Endothelial cell of umbilical vein (primary cell): ENCODE measurements around the gene OLAH. TPM values are rescaled to one million over a fixed set of nuclear protein-coding genes. Genes with fewer than 3 reads are reported as not detected.
"Not testable (repeated sequence)": the region's sequence is repeated elsewhere in the genome, so short reads cannot be mapped to it uniquely, and the experiment has no call there.

ENCODE experiments used
- BruUV-seq: library from RNA; stranded (reverse); fragments of 400-500 nt; replicated peaks from 2 replicates; lab custom pipeline; 2021; lab: Mats Ljungman, UMichigan
- CTCF ChIA-PET: fragments of 300-600, 350-600 bp; sonication (Branson Sonifier 250); formaldehyde crosslinking; loops from one replicate; lab custom pipeline; 2021; ENCODE audit warnings: antibody characterized with exemption, inconsistent platforms; lab: Charles Lee
- POLR2A ChIA-PET: fragments of 300-600, 350-600 bp; sonication (Branson Sonifier 250); formaldehyde crosslinking; loops from one replicate; lab custom pipeline; 2021; ENCODE audit warnings: antibody characterized with exemption, inconsistent platforms; lab: Charles Lee
- DNase-seq: peaks from one replicate; pipeline ENCODE4 v3.0.0-alpha.2; 2011; ENCODE audit warnings: low read depth, low spot score
- FAIRE-seq: peaks from 2 replicates; lab custom pipeline; 2011; peaks lifted over from hg19 to GRCh38; lab: Jason Lieb, UNC
- H2AFZ ChIP-seq: 2 replicates; pipeline ENCODE4 v1.6.0; 2012; ENCODE audit warnings: low read depth, low read length, control low read depth, inconsistent platforms
- H3K27ac ChIP-seq: 2 replicates; pipeline ENCODE4 v1.5.1; 2011; ENCODE audit warnings: low read depth, mild to moderate bottlenecking, control low read depth, low read length, moderate library complexity; ENCODE audit not compliant: insufficient read depth
- H3K27me3 ChIP-seq, 2 experiments: 2 replicates each; pipeline versions ENCODE4 v1.6.0 to v1.6.1; 2011; ENCODE audit warnings: low read length in 2 of 2, mixed read lengths in 1 of 2; ENCODE audit not compliant: control insufficient read depth in 2 of 2, insufficient read depth in 2 of 2
- H3K36me3 ChIP-seq, 2 experiments: 2 replicates in 1 of 2; 3 replicates in 1 of 2; pipeline ENCODE4 v1.5.1; 2011; ENCODE audit warnings: low read length in 2 of 2, mild to moderate bottlenecking in 1 of 2, moderate library complexity in 1 of 2; ENCODE audit not compliant: control insufficient read depth in 2 of 2, insufficient read depth in 2 of 2; ENCODE audit errors: extremely low read depth in 1 of 2
- H3K4me1 ChIP-seq: 3 replicates; pipeline ENCODE4 v1.5.1; 2011; ENCODE audit warnings: mild to moderate bottlenecking, low read length; ENCODE audit not compliant: control insufficient read depth, insufficient read depth; ENCODE audit errors: extremely low read depth
- H3K4me2 ChIP-seq: 2 replicates; pipeline ENCODE4 v1.6.1; 2011; ENCODE audit warnings: low read length, control low read depth, mixed read lengths; ENCODE audit not compliant: insufficient read depth
- H3K4me3 ChIP-seq, 3 experiments: fragments of 200-600 bp in 1 of 3; sonication (generic), shearing (Covaris generic) in 1 of 3; replicated peaks in 1 of 3; 2 replicates each; pipeline ENCODE4 v1.5.1; 2011 to 2016; ENCODE audit warnings: control low read depth in 3 of 3, low read length in 3 of 3, mild to moderate bottlenecking in 2 of 3, inconsistent platforms in 1 of 3, low read depth in 1 of 3, moderate library complexity in 1 of 3; ENCODE audit not compliant: insufficient read depth in 1 of 3
- H3K79me2 ChIP-seq: 2 replicates; pipeline ENCODE4 v1.6.0; 2012; ENCODE audit warnings: low read length, inconsistent platforms; ENCODE audit not compliant: control insufficient read depth, insufficient read depth
- H3K9ac ChIP-seq: replicated peaks from 2 replicates; pipeline ENCODE3; 2011; ENCODE audit warnings: low read length, control low read depth; ENCODE audit not compliant: insufficient read depth; ENCODE audit errors: extremely low read depth
- H3K9me1 ChIP-seq: replicated peaks from 3 replicates; pipeline ENCODE4 v1.6.0; 2011; ENCODE audit warnings: mild to moderate bottlenecking, low read length; ENCODE audit not compliant: control insufficient read depth, insufficient read depth; ENCODE audit errors: extremely low read depth
- H3K9me3 ChIP-seq: replicated peaks from 2 replicates; pipeline ENCODE4 v1.5.1; 2012; ENCODE audit warnings: low read length, inconsistent platforms; ENCODE audit not compliant: control insufficient read depth, insufficient read depth
- H4K20me1 ChIP-seq: replicated peaks from 2 replicates; pipeline ENCODE3; 2011; ENCODE audit warnings: mild to moderate bottlenecking, low read length; ENCODE audit not compliant: control insufficient read depth, insufficient read depth; ENCODE audit errors: extremely low read depth
- CTCF ChIP-seq, 2 donors: IDR thresholded peaks; 1 replicate in 1 of 2; 2 replicates in 1 of 2; pipeline ENCODE4 v1.5.1; 2011; ENCODE audit warnings: low read length in 2 of 2, mild to moderate bottlenecking in 2 of 2, moderate library complexity in 2 of 2, control low read depth in 1 of 2, inconsistent platforms in 1 of 2, low read depth in 1 of 2; ENCODE audit not compliant: insufficient read depth in 1 of 2; ENCODE audit errors: extremely low read depth in 1 of 2
- EZH2 ChIP-seq: IDR thresholded peaks from 2 replicates; pipeline ENCODE4 v1.6.1; 2012; ENCODE audit warnings: borderline replicate concordance, low read depth, mild to moderate bottlenecking, moderate library complexity, low read length, inconsistent platforms; ENCODE audit not compliant: severe bottlenecking
- FOS ChIP-seq: IDR thresholded peaks from 2 replicates; pipeline ENCODE4 v1.6.1; 2011; ENCODE audit warnings: mild to moderate bottlenecking, low read length, moderate library complexity, borderline replicate concordance; ENCODE audit not compliant: insufficient read depth
- GATA2 ChIP-seq: IDR thresholded peaks from 2 replicates; pipeline ENCODE4 v1.7.0; 2011; ENCODE audit warnings: low read depth, mild to moderate bottlenecking, moderate library complexity, mixed read lengths, low read length; ENCODE audit not compliant: insufficient read length, insufficient read depth
- JUN ChIP-seq: IDR thresholded peaks from 2 replicates; pipeline ENCODE4 v1.6.1; 2011; ENCODE audit warnings: borderline replicate concordance, low read depth; ENCODE audit not compliant: insufficient read length, insufficient read depth
- MAX ChIP-seq: IDR thresholded peaks from 2 replicates; pipeline ENCODE4 v1.6.1; 2011; ENCODE audit not compliant: insufficient read depth, insufficient read length
- MYC ChIP-seq: IDR thresholded peaks from one replicate; pipeline ENCODE4 v1.6.1; 2011; ENCODE audit warnings: mild to moderate bottlenecking, low read depth, low read length
- POLR2A ChIP-seq: IDR thresholded peaks from 2 replicates; pipeline ENCODE4 v1.6.1; 2012; ENCODE audit warnings: low read depth, mild to moderate bottlenecking, control low read depth, low read length
- POLR2AphosphoS5 ChIP-seq: IDR thresholded peaks from 2 replicates; pipeline ENCODE4 v1.6.1; 2012; ENCODE audit warnings: low read depth, mild to moderate bottlenecking, control low read depth, low read length, moderate library complexity; ENCODE audit not compliant: insufficient read depth
- dilution Hi-C: fragments of 300-500 bp; cut with MboI; formaldehyde crosslinking; loops from one replicate; pipeline ENCODE4 v1.15.0; 2019; ENCODE audit warnings: low sequenced_read_pairs; ENCODE audit not compliant: extremely low pct_ligation_motif_present
- intact Hi-C: fragments of 100-400 bp; cut with micrococcal nuclease; formaldehyde crosslinking; loops from one replicate; pipeline ENCODE4 v1.10.0; 2022
- polyA plus RNA-seq, 4 experiments: library from polyadenylated mRNA; depleted of rRNA in 3 of 4; stranded (reverse) in 3 of 4; unstranded in 1 of 4; fragments of >200 nt; gene quantifications; 2 replicates each; pipeline versions ENCODE4 v1.2.1 to v1.2.3, GENCODE V29; 2011 to 2012; ENCODE audit warnings: missing spikeins in 1 of 4
- total RNA-seq: library from RNA; stranded (reverse); gene quantifications from 2 replicates; pipeline ENCODE4 v1.2.3, GENCODE V29; 2021

Gene OLAH
- total and polyA plus RNA-seq, 2 donors (not counting 3 experiments of a cell fraction or from before 2014, with no cell fraction given) = 0.26 to 0.51 TPM

GRCh38 chr10:15025040-15025439 lies 18.7 kb upstream of the OLAH start:
- FAIRE-seq = peak; percentile 4
- H3K79me2 ChIP-seq, CTCF ChIA-PET, POLR2A ChIA-PET, H3K27ac ChIP-seq, H3K4me3 ChIP-seq, DNase-seq, H2AFZ ChIP-seq, H3K27me3 ChIP-seq, dilution Hi-C loops, H3K9ac ChIP-seq, H4K20me1 ChIP-seq, H3K36me3 ChIP-seq, H3K4me1 ChIP-seq, H3K4me2 ChIP-seq, H3K9me1 ChIP-seq, H3K9me3 ChIP-seq, BruUV-seq, intact Hi-C loops: not testable (repeated sequence)

- H3K79me2 ChIP-seq = no peaks in the 10 kb centered on the region
- no peak overlapping the region for H3K4me2 ChIP-seq
- no peak overlapping the region for H3K27ac ChIP-seq
- no peaks in the 10 kb centered on the region for H3K9me3 ChIP-seq
- dilution Hi-C loops = no loop called here
- H3K9me1 ChIP-seq = no peaks in the 10 kb centered on the region
- H2AFZ ChIP-seq = no peak overlapping the region
- no peaks in the 10 kb centered on the region for H4K20me1 ChIP-seq
- no peaks in the 10 kb centered on the region for H3K4me1 ChIP-seq
- FAIRE-seq (no peak), DNase-seq (no peak)
- H3K4me3 ChIP-seq = no peak overlapping the region
- no peak overlapping the region for H3K9ac ChIP-seq
- ChIA-PET CTCF (no interaction called here), POLR2A (no interaction called here)
- TF ChIP-seq FOS = no peak
- no peak for TF ChIP-seq GATA2
- TF ChIP-seq MAX = no peak
- TF ChIP-seq MYC = no peak
- TF ChIP-seq POLR2AphosphoS5 = no peak
- TF ChIP-seq JUN = no peak
- no peak for TF ChIP-seq POLR2A
- TF ChIP-seq EZH2 = no peak
- no peak for TF ChIP-seq CTCF (IDR thresholded peaks at IDR 0.05; ENCODE audit: extremely low read depth in 1 of 2, insufficient read depth in 1 of 2, low read depth in 1 of 2, low read length in 2 of 2)
- no TSS peak for BruUV-seq
- no peaks in the 10 kb centered on the region for H3K27me3 ChIP-seq
- H3K36me3 ChIP-seq = no peaks in the 10 kb centered on the region
- intact Hi-C loops = no loop called here
Measured at GRCh38 chr10:15027741-15028140, 16.0 kb upstream of the OLAH start.
